Skeletal muscle satellite cell (primary cell): ENCODE measurements around the gene DCLK1.
A peak's percentile ranks its signal among the peaks of the same experiment; 100 is the strongest.

Experiments used
- H3K27me3 ChIP-seq: 2 replicates; pipeline ENCODE4 v1.7.0; 2013; ENCODE audit warnings: low read length; ENCODE audit not compliant: control insufficient read depth, insufficient read depth
- H3K36me3 ChIP-seq: 2 replicates; pipeline ENCODE4 v1.7.0; 2013; ENCODE audit warnings: mild to moderate bottlenecking, control low read depth, low read length; ENCODE audit not compliant: insufficient read depth
- H3K4me1 ChIP-seq: 2 replicates; pipeline ENCODE4 v1.7.0; 2013; ENCODE audit warnings: low read length; ENCODE audit not compliant: control insufficient read depth, insufficient read depth
- H3K4me2 ChIP-seq: 2 replicates; pipeline ENCODE4 v1.7.0; 2013; ENCODE audit warnings: mild to moderate bottlenecking, low read length
- H3K4me3 ChIP-seq: 2 replicates; pipeline ENCODE4 v1.7.0; 2013; ENCODE audit warnings: low read length
- H3K9ac ChIP-seq: 2 replicates; pipeline ENCODE4 v1.7.0; 2013; ENCODE audit warnings: mild to moderate bottlenecking, low read depth, low read length, moderate library complexity
- H3K9me3 ChIP-seq: replicated peaks from 2 replicates; pipeline ENCODE4 v1.7.0; 2013; ENCODE audit warnings: mild to moderate bottlenecking, control low read depth, low read length

Gene DCLK1

DNA sequence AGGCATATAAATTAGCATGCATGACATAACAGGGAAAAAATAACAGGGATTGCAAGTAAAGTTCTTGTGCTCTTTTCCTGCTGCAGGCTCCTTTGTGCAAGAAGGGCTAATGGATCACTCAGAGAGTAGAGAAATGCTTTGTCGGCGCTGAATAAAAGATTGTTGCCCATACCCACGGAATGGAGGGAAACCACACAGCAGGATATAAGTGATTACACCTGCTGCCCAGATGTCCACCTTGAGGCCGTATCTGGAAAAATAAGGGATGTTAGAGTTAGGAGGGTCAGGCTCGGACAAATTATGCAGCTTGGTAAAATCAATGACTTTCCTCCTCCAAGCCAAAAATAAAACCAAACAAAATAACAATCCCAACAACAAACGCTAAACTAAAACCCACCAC is 322.3 kb downstream of the DCLK1 start:
- Histone ChIP-seq H3K9ac (no peak overlapping the region), H3K9me3 (no peaks in the 10 kb centered on the region), H3K4me3 (no peak overlapping the region), H3K4me1 (no peaks in the 10 kb centered on the region), H3K27me3 (peaks cover 3% of the 10 kb centered on the region), H3K36me3 (no peaks in the 10 kb centered on the region), H3K4me2 (no peak overlapping the region)

DNA sequence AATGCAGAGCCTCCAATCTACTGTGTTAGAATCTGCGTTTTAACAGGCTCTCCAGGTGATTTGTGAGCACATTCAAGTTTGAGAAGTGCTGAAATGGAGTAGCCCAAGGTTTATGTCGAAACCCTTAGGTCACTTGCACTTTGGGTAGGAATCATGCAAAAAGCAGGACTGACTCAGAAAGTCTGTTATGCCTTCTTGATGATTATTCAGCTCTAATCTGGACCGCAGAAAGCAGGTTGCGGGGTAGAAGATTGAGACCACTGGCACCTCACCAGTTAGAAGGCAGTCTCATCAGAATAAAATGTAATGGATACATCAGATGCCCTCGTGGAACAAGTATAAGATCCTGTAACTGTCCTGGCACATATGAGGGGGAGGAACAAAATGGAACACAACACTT is 326.3 kb downstream of the DCLK1 start:
- no peak overlapping the region for H3K4me2 ChIP-seq
- H3K9ac ChIP-seq: no peak overlapping the region
- no peak overlapping the region for H3K4me3 ChIP-seq
- H3K9me3 ChIP-seq: no peaks in the 10 kb centered on the region
- peaks cover 3% of the 10 kb centered on the region for H3K27me3 ChIP-seq
- no peaks in the 10 kb centered on the region for H3K36me3 ChIP-seq
- H3K4me1 ChIP-seq: no peaks in the 10 kb centered on the region

DNA sequence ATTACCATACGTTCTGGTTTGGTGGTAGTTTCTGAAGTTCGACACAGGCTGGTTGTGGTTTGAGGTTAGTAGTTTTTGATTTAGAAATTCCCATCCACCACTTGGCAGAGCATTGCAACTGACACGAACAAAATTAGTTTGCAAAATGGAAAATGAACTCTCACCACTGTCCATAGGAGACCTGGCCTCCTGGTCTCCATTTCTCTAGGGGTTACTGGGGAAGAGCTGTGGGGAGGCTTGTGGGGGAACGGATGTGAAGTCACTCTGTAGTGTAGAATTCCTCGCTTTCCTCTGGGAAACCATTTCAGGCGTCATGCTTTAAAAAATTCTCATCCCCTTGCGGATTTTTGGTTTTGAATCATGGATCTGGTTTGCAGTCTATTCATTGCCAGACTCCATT is 333.2 kb downstream of the DCLK1 start:
- H3K9me3 ChIP-seq: no peaks in the 10 kb centered on the region
- no peak overlapping the region for H3K9ac ChIP-seq
- no peaks in the 10 kb centered on the region for H3K36me3 ChIP-seq
- no peak overlapping the region for H3K4me2 ChIP-seq
- no peaks in the 10 kb centered on the region for H3K27me3 ChIP-seq
- H3K4me1 ChIP-seq: no peaks in the 10 kb centered on the region
- H3K4me3 ChIP-seq: no peak overlapping the region

GRCh38 chr13:35797244-35797643 is 333.9 kb downstream of the DCLK1 start:
- no peaks in the 10 kb centered on the region for H3K36me3 ChIP-seq
- no peak overlapping the region for H3K4me2 ChIP-seq
- no peak overlapping the region for H3K4me3 ChIP-seq
- H3K27me3 ChIP-seq: no peaks in the 10 kb centered on the region
- H3K9me3 ChIP-seq: no peaks in the 10 kb centered on the region
- H3K9ac ChIP-seq: no peak overlapping the region
- peaks cover 6% of the 10 kb centered on the region for H3K4me1 ChIP-seq

- Histone ChIP-seq H3K4me1 (peaks cover 11% of the 10 kb centered on the region), H3K9me3 (no peaks in the 10 kb centered on the region), H3K4me3 (no peak overlapping the region), H3K4me2 (no peak overlapping the region), H3K36me3 (no peaks in the 10 kb centered on the region), H3K9ac (no peak overlapping the region), H3K27me3 (no peaks in the 10 kb centered on the region)
Observed at GRCh38 chr13:35796623-35797022, 334.6 kb downstream of the DCLK1 start.

- no peaks in the 10 kb centered on the region for H3K27me3 ChIP-seq
- no peak overlapping the region for H3K4me3 ChIP-seq
- H3K9ac ChIP-seq: no peak overlapping the region
- no peak overlapping the region for H3K4me2 ChIP-seq
- no peaks in the 10 kb centered on the region for H3K9me3 ChIP-seq
- no peaks in the 10 kb centered on the region for H3K36me3 ChIP-seq
- H3K4me1 ChIP-seq: peaks cover 13% of the 10 kb centered on the region
Observed at GRCh38 chr13:35794734-35795389, 336.3 kb downstream of the DCLK1 start.

DNA sequence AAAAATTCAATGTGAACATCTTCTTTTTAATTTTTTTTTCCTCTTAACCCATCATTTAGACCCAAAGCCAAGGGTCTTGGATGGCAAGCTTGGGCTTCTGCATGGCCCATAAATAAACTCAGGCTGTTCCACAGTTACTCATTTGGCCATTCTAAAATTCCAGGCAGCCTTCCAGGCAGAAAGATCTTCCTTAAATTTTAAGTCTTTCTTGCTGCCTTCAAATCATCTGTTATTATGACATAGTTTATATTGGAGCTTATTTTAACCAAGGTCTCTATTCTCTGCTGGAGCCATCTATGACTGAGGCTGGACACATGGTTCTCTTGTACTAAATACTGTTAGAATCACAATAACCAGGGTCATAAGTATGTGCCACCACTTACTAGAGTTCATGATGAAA is 337.4 kb downstream of the DCLK1 start:
- Histone ChIP-seq H3K4me1 (peaks cover 13% of the 10 kb centered on the region), H3K27me3 (no peaks in the 10 kb centered on the region), H3K9me3 (no peaks in the 10 kb centered on the region), H3K4me2 (no peak overlapping the region), H3K4me3 (no peak overlapping the region), H3K9ac (no peak overlapping the region), H3K36me3 (no peaks in the 10 kb centered on the region)

- Histone ChIP-seq H3K36me3 (no peaks in the 10 kb centered on the region), H3K4me2 (peak overlapping the region; percentile 66), H3K9ac (no peak overlapping the region), H3K9me3 (no peaks in the 10 kb centered on the region), H3K27me3 (no peaks in the 10 kb centered on the region), H3K4me3 (no peak overlapping the region), H3K4me1 (peaks cover 13% of the 10 kb centered on the region)
Observed at GRCh38 chr13:35792911-35793310, 338.3 kb downstream of the DCLK1 start.

DNA sequence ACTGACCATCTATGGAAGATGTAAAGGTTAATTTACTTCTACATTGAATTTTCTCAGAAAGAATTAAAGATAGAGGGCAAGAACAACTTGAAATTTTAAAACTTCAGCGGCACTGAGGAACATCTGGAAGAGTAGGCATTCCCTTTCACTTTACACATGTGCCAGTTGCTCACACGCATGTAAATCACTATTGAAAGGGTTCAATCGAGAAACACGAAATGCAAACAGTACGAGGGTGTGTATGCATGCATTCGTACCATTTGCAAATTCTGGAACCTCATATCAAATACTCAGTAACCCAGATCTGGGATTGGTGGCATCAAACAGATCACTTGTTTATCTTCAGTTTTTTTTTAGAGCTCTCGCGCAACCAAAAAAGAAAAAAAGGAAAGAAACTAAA is 339.2 kb downstream of the DCLK1 start:
- H3K27me3 ChIP-seq: no peaks in the 10 kb centered on the region
- no peaks in the 10 kb centered on the region for H3K9me3 ChIP-seq
- peak overlapping the region; percentile 3 for H3K4me3 ChIP-seq
- H3K4me1 ChIP-seq: peaks cover 13% of the 10 kb centered on the region
- peak overlapping the region; percentile 66 for H3K4me2 ChIP-seq
- no peaks in the 10 kb centered on the region for H3K36me3 ChIP-seq
- peak overlapping the region; percentile 16 for H3K9ac ChIP-seq

- H3K4me2 ChIP-seq: peak overlapping the region; percentile 66
- H3K27me3 ChIP-seq: no peaks in the 10 kb centered on the region
- H3K9ac ChIP-seq: peak overlapping the region; percentile 16
Observed at GRCh38 chr13:35791184-35791851, 339.9 kb downstream of the DCLK1 start.

GRCh38 chr13:35789335-35790165 is 341.6 kb downstream of the DCLK1 start:
- no peaks in the 10 kb centered on the region for H3K36me3 ChIP-seq
- no peak overlapping the region for H3K9ac ChIP-seq
- no peak overlapping the region for H3K4me3 ChIP-seq
- H3K9me3 ChIP-seq: no peaks in the 10 kb centered on the region
- peaks cover 21% of the 10 kb centered on the region for H3K4me1 ChIP-seq
- no peaks in the 10 kb centered on the region for H3K27me3 ChIP-seq
- H3K4me2 ChIP-seq: no peak overlapping the region

More at GRCh38 chr13:35791184-35791851, 339.9 kb downstream of the DCLK1 start:
- Histone ChIP-seq H3K4me1 (peaks cover 13% of the 10 kb centered on the region), H3K4me3 (no peak overlapping the region), H3K36me3 (no peaks in the 10 kb centered on the region), H3K9me3 (no peaks in the 10 kb centered on the region)
